ENCODE measurements around the gene ADISSP.

ADISSP gene

DNA sequence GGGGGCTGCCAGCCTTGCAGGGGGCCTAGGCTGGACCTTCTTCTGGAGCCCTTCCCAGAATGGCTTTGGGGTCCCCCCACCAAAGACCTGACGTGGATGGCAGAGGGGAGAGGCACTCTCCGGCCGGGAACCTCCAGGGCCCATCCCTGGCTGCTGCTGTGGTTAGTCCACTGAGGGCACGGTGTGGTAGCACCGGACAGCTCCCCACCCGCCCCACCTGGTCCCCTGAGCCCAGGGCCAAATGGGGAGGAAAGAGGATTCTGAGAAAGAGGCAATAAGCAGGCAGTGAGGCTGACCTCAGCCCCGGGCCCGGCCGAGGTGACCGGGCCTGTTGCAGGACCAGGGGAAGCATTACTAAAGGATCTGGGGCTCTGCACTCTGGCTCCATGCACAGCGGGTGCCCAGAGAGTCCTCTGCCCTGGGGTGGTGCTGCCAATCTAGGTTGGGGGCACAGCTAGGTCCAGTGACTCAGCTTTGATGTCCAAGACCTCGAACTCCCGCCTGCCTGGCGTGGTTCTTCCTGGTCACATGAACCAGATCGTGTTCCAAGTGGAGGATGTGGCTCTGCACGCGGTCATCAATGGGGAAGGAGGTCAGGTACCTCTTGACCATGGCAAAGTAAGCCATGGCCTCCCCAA, 16.8 kb upstream of the ADISSP start:
- TF ChIP-seq, protein P1, sequence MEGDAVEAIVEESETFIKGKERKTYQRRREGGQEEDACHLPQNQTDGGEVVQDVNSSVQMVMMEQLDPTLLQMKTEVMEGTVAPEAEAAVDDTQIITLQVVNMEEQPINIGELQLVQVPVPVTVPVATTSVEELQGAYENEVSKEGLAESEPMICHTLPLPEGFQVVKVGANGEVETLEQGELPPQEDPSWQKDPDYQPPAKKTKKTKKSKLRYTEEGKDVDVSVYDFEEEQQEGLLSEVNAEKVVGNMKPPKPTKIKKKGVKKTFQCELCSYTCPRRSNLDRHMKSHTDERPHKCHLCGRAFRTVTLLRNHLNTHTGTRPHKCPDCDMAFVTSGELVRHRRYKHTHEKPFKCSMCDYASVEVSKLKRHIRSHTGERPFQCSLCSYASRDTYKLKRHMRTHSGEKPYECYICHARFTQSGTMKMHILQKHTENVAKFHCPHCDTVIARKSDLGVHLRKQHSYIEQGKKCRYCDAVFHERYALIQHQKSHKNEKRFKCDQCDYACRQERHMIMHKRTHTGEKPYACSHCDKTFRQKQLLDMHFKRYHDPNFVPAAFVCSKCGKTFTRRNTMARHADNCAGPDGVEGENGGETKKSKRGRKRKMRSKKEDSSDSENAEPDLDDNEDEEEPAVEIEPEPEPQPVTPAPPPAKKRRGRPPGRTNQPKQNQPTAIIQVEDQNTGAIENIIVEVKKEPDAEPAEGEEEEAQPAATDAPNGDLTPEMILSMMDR (IDR thresholded peaks at IDR 0.05; ENCODE audit: low read length, missing control alignments), result no peak
- H3K4me3 ChIP-seq (replicated peaks; ENCODE audit: low read depth, low read length), result peak overlapping the region; percentile 69
- DNase-seq (ENCODE audit: low read depth), result no peak

DNA sequence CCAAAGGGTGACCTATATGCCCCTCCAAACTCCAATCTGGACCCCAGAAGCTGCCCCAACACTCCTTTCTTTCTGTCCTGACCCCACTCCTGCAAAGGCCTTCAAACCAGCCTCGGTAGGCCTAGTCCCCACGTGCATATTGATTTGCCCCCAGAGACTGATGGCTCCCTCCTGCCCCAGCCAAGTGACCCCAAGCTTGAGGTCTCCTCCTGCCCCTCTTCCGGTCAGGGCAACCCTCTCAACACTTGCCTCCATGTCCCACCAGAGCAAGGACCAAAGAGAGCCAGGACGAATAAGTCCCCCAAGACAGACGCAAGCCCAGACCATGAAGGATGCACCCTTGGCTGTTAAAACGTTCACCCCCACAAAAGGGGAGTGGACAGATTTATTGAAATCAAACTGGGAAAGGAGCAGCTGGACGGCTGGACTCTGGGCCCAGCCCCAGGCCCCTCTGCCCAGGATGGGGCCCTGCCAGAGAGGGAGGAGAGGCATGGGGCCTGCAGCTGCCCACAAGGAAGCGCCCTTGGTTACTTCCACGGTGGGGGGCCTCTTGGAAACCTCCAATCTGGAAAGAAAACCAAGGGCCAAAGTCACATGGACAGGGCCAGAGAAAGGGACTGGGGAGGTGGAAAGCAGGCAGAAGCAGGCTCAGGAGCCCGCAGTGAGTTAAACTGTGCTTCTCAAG, 16.1 kb upstream of the ADISSP start:
- H3K4me3 ChIP-seq (replicated peaks; ENCODE audit: low read depth, low read length), result no peak overlapping the region
- TF ChIP-seq, protein P1 (IDR thresholded peaks at IDR 0.05; ENCODE audit: low read length, missing control alignments), result no peak
- no peak for DNase-seq (ENCODE audit: low read depth)

DNA sequence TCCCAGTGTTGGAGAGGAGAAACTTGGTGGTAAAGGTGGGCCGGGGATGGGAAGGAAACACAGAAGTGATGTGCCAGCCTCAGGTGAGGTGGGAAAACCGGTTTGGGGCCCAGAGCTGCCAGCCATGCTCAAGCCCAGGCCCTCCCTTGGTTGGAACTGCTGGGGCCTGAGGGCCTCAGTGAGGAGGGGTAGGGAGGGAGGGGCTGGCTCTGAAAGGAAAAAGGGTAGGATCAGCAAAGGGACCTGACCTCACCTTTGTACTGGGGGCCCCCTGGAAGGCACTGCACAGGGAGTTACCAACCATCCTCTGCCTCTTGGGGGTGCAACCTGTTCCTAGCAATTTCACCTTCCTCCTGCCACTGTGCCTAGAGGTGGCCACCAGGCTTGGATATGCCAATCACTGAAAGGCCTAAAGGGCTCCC, 15.5 kb upstream of the ADISSP start:
- TF ChIP-seq, protein P1 (IDR thresholded peaks at IDR 0.05; ENCODE audit: low read length, missing control alignments), result no peak

DNA sequence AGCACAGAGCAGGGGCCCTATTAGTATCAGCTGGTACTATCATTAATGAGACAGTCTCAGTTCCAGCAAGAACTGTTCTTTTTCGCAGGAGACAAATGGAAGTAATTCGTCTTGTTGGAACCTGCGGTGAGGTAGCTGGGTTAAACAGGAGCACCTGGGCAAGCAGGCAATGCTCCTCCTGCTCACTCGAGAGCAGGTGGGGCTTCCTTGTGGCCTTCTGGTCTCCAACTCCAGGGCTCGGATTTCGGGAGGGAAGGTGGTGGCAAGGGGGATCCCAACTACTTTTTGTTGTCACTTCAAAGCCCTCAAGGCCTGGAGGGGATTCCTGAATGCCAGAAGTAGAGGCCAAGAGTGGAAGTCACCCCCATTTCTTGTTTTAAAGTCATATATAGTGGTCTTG, 15.0 kb upstream of the ADISSP start:
- DNase-seq (ENCODE audit: low read depth), result no peak
- no peak overlapping the region for H3K4me3 ChIP-seq (replicated peaks; ENCODE audit: low read depth, low read length)
- TF ChIP-seq, protein P1 (IDR thresholded peaks at IDR 0.05; ENCODE audit: low read length, missing control alignments), result no peak

More for the DNA sequence above, 15.5 kb upstream of the ADISSP start:
- no peak for DNase-seq (ENCODE audit: low read depth)
- H3K4me3 ChIP-seq (replicated peaks; ENCODE audit: low read depth, low read length), result no peak overlapping the region

DNA sequence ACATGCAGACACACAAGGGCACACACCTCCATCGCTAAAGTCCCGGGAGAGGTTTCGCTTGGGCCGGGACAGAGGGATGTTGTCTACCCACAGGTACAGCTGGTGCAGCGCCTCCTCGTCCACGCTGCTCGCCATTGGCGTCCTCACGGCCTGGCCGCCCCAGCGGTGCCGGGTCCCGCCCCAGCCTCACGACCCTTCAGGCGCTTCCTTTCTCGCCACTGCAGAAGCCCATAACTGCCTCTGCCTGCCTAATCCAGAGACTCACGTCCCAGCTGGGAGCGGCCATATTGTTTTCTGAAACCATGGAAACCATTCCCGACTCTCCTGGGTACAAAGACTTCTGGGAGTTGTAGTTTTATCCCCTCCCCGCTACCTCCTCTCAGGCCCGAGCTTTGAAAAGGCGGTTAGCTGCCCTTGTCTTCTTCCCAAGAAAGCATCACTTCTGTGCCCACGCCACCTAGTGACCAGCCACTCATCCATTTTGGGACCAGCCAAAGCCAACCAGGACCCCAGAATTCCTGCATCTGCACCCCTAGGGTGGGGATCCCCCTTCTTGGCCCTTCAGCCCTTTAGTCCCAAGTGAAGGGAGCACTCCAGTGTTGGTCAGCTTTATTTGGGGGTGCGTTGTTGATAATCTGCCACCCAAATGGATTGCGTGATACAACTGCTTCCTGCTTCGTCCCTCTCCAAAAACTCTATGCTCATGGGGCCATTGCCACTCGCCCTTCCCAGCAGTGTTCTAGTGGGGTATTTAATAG, 13.8 kb upstream of the ADISSP start, which contains the start of gene SPEF1:
Gene SPEF1, minus strand, starts transcription at position 296 of the 758 bp plus-strand sequence. Its CDS starts 161 bp downstream, at position 135.
- peak within 1 kb of the TSS; percentile 42 for H3K4me3 ChIP-seq (replicated peaks; ENCODE audit: low read depth, low read length)
- TF ChIP-seq, protein P1 (IDR thresholded peaks at IDR 0.05; ENCODE audit: low read length, missing control alignments), result peak; percentile 52
- DNase-seq (ENCODE audit: low read depth), result peak; percentile 93

DNA sequence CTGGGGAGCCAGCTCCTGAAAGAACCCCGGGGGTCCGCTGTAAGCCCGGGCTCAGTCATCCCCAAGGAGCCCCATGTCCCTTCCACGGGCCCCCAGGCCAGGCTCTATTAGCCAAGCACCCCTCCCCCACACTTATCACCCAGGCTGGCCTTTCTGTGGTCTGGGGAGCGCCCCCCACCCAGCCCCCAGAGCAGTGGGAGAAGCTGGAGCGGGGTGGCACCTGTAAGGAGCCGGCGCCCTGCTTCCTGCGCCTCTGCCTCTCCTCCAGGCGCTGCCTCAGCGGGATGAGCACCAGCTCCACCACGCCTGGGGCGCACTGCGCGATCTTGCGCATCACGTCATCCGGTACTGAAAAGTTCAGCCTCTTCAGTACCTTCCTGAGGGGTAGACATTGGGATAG, 11.4 kb upstream of the ADISSP start:
- DNase-seq (ENCODE audit: low read depth), result no peak
- H3K4me3 ChIP-seq (replicated peaks; ENCODE audit: low read depth, low read length), result no peak overlapping the region
- TF ChIP-seq, protein P1 (IDR thresholded peaks at IDR 0.05; ENCODE audit: low read length, missing control alignments), result no peak

Measured in fibroblast of pulmonary artery (primary cell).